HepG2 (cell line): Measurements from ENCODE around the gene TBXA2R. TPM values are rescaled to one million over a fixed set of nuclear protein-coding genes. Genes with fewer than 3 reads are reported as not detected.
A peak's percentile ranks its signal among the peaks of the same experiment; 100 is the strongest.

Experiments used
- ATAC-seq: fragments of 200-7000 bp; cut with Tn5 transposase; 3 replicates; pipeline ENCODE4 v1.9.1; 2020; ENCODE audit warnings: mild to moderate bottlenecking, moderate library complexity
- BruUV-seq: library from RNA; stranded (reverse); fragments of 400-500 nt; replicated peaks from 2 replicates; lab custom pipeline; 2021; lab: Mats Ljungman, UMichigan
- CTCF ChIA-PET: fragments of 300-600 bp; formaldehyde crosslinking; extraction: SDS; loops from one replicate; lab custom pipeline; 2021; ENCODE audit warnings: low total read pairs, inconsistent platforms, low intra/inter-chr PET ratio; lab: Yijun Ruan, JAX
- POLR2A ChIA-PET: fragments of 350-600 bp; sonication (Branson Sonifier 250); formaldehyde crosslinking; loops from one replicate; lab custom pipeline; 2020; ENCODE audit warnings: antibody characterized with exemption, inconsistent platforms; lab: Yijun Ruan, JAX
- DNase-seq: peaks from one replicate; pipeline ENCODE4 v3.0.0-alpha.2; 2015; ENCODE audit warnings: low spot score
- FAIRE-seq: peaks from 3 replicates; lab custom pipeline; 2011; peaks lifted over from hg19 to GRCh38; lab: Jason Lieb, UNC
- H2AFZ ChIP-seq: one replicate; pipeline ENCODE4 v1.6.1; 2011; ENCODE audit warnings: low read length, inconsistent platforms
- H3K27ac ChIP-seq: fragments of 300-600 bp; 3 replicates; pipeline ENCODE4 v1.8.0; 2011; ENCODE audit warnings: mixed run types, mild to moderate bottlenecking, mixed read lengths, low read length, inconsistent platforms; ENCODE audit not compliant: insufficient read depth; ENCODE audit errors: extremely low read length
- H3K27me3 ChIP-seq, 2 experiments: fragments of 200-600 bp in 1 of 2; 2 replicates in 1 of 2; 3 replicates in 1 of 2; pipeline versions ENCODE4 v1.6.0 to v1.8.0; 2011; ENCODE audit warnings: low read length in 2 of 2, mild to moderate bottlenecking in 2 of 2, moderate library complexity in 2 of 2, inconsistent platforms in 1 of 2; ENCODE audit not compliant: insufficient read depth in 2 of 2, control insufficient read depth in 1 of 2
- H3K36me3 ChIP-seq, 2 experiments: fragments of 200-600 bp in 1 of 2; replicated peaks in 1 of 2; 2 replicates in 1 of 2; 3 replicates in 1 of 2; pipeline versions ENCODE4 v1.5.1 to v1.8.0; 2011; ENCODE audit warnings: low read length in 2 of 2, inconsistent platforms in 1 of 2; ENCODE audit not compliant: insufficient read depth in 2 of 2, control insufficient read depth in 1 of 2
- H3K4me1 ChIP-seq: 2 replicates; pipeline ENCODE4 v1.5.1; 2012; ENCODE audit warnings: low read length, inconsistent platforms; ENCODE audit not compliant: insufficient read depth
- H3K4me2 ChIP-seq: 2 replicates; pipeline ENCODE4 v1.6.0; 2011; ENCODE audit warnings: low read depth, low read length, inconsistent platforms
- H3K4me3 ChIP-seq, 3 experiments: fragments of 200-600 bp in 1 of 3; sonication (generic), shearing (Covaris generic) in 1 of 3; replicated peaks in 1 of 3; 2 replicates each; pipeline ENCODE4 v1.5.1; 2011 to 2016; ENCODE audit warnings: low read length in 3 of 3, inconsistent platforms in 2 of 3, low read depth in 2 of 3, mild to moderate bottlenecking in 2 of 3, control low read depth in 1 of 3, mixed read lengths in 1 of 3; ENCODE audit not compliant: insufficient read depth in 1 of 3
- H3K79me2 ChIP-seq: one replicate; pipeline ENCODE4 v1.6.1; 2011; ENCODE audit warnings: low read length, inconsistent platforms; ENCODE audit not compliant: insufficient read depth
- H3K9ac ChIP-seq: 2 replicates; pipeline ENCODE4 v1.6.0; 2011; ENCODE audit warnings: mild to moderate bottlenecking, low read depth, low read length, inconsistent platforms; ENCODE audit not compliant: insufficient read depth
- H3K9me3 ChIP-seq: 2 replicates; pipeline ENCODE4 v1.5.1; 2012; ENCODE audit warnings: mild to moderate bottlenecking, low read length
- H4K20me1 ChIP-seq: 2 replicates; pipeline ENCODE4 v1.6.0; 2011; ENCODE audit warnings: inconsistent platforms, mild to moderate bottlenecking, low read length, moderate library complexity; ENCODE audit not compliant: insufficient read depth
- JUND ChIP-seq: sonication (generic); formaldehyde crosslinking; IDR thresholded peaks from 2 replicates; pipeline ENCODE4 v1.8.0; 2022; ENCODE audit warnings: mild to moderate bottlenecking, missing genetic modification reagents
- MED1 ChIP-seq: sonication (generic); formaldehyde crosslinking; IDR thresholded peaks from 2 replicates; pipeline ENCODE4 v1.4.0; 2020; ENCODE audit warnings: missing genetic modification reagents
- MXD3 ChIP-seq: IDR thresholded peaks from 2 replicates; pipeline ENCODE4 v1.6.1; 2016; ENCODE audit warnings: mild to moderate bottlenecking, missing biosample characterization, missing genetic modification reagents
- MYNN ChIP-seq: sonication (generic); formaldehyde crosslinking; IDR thresholded peaks from 2 replicates; pipeline ENCODE4 v1.4.0; 2020; ENCODE audit warnings: mild to moderate bottlenecking, low read depth, missing genetic modification reagents
- NFRKB ChIP-seq: fragments of 450-650 bp; IDR thresholded peaks from 2 replicates; pipeline ENCODE4 v1.6.1; 2017
- NKX3-1 ChIP-seq: sonication (generic); formaldehyde crosslinking; IDR thresholded peaks from 2 replicates; pipeline ENCODE4 v1.5.0; 2020; ENCODE audit warnings: missing genetic modification reagents
- YEATS2 ChIP-seq: sonication (generic); formaldehyde crosslinking; IDR thresholded peaks from 2 replicates; pipeline ENCODE4 v1.4.0; 2020; ENCODE audit warnings: missing genetic modification reagents, borderline replicate concordance
- ZNF646 ChIP-seq: sonication (generic); formaldehyde crosslinking; IDR thresholded peaks from 2 replicates; pipeline ENCODE4 v1.9.0; 2021; ENCODE audit warnings: mild to moderate bottlenecking, missing genetic modification reagents
- ZNF75D ChIP-seq: sonication (generic); formaldehyde crosslinking; IDR thresholded peaks from 2 replicates; pipeline ENCODE4 v1.8.1; 2023; ENCODE audit warnings: missing genetic modification reagents, mild to moderate bottlenecking, borderline replicate concordance
- WGBS: methylation state at CpG from one replicate; pipeline ENCODE4 v1.1.6; 2017; ENCODE audit warnings: low lambda C conversion rate; 5-methylcytosine and 5-hydroxymethylcytosine counted together
- in situ Hi-C: cut with HindIII; loops from 2 replicates; pipeline ENCODE4 v1.10.0; 2017; ENCODE audit warnings: low pct_unique_long_range_greater_than_20kb; ENCODE audit not compliant: extremely low pct_ligation_motif_present
- intact Hi-C: fragments of 100-400 bp; cut with micrococcal nuclease; formaldehyde crosslinking; loops from one replicate; pipeline ENCODE4 v1.10.0; 2022; ENCODE audit not compliant: unreplicated experiment
- polyA plus RNA-seq, 8 experiments: library from polyadenylated mRNA; depleted of rRNA in 3 of 8; stranded (reverse) in 7 of 8; unstranded in 1 of 8; fragments of >200 nt; fragmentation: Illumina TruSeq in 4 of 8; extraction: Trizol in 4 of 8; gene quantifications; 2 replicates each; pipeline versions ENCODE4 v1.2.1 to v1.2.3, GENCODE V29; 2011 to 2016; ENCODE audit warnings: low read depth in 4 of 8, missing spikeins in 1 of 8, mixed read lengths in 1 of 8; ENCODE audit not compliant: insufficient read depth in 1 of 8
- total RNA-seq, 5 experiments: library from RNA; depleted of rRNA; stranded (reverse); fragments of >200 nt; fragmentation: Illumina TruSeq; extraction: Trizol; gene quantifications; 2 replicates each; pipeline ENCODE4 v1.2.3, GENCODE V29; 2016; ENCODE audit warnings: low read depth in 1 of 5
- TF ChIP-seq, protein P1 (sequence below): sonication (generic); formaldehyde crosslinking; IDR thresholded peaks from 2 replicates; pipeline ENCODE4 v1.5.1; 2020; ENCODE audit warnings: mild to moderate bottlenecking, missing genetic modification reagents

Gene TBXA2R
- total and polyA plus RNA-seq, 2 of the 13 experiments (the other 11 are each of a cell fraction or from before 2014, with no cell fraction given): 0.09 TPM; not detected in 1

DNA sequence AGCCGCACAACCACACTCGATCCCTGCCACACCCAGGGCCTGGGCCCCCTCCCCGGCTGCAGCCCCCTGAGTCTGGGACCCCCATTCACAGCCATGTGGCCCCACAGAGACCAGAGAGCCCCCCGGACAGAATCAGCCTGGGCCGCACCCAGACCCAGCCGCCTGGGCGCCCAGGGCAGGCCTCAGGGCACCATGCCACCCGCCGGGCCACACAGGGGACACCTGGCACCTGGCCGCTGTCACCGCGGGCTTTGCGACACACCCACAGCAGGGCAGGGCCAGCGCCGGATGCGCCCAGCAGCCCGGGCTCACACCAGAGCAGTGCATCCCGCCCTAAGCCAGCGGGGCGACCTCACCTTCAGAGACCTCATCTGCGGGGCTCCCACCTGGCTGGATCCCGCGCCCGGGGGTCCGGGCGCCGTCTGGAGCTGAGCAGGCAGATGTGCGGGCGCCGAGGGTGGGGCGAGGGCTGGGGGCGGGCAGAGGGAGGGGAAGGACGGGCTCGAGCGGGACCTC lies 443 bp downstream of the TBXA2R start (continued):
- TF ChIP-seq, protein P1, sequence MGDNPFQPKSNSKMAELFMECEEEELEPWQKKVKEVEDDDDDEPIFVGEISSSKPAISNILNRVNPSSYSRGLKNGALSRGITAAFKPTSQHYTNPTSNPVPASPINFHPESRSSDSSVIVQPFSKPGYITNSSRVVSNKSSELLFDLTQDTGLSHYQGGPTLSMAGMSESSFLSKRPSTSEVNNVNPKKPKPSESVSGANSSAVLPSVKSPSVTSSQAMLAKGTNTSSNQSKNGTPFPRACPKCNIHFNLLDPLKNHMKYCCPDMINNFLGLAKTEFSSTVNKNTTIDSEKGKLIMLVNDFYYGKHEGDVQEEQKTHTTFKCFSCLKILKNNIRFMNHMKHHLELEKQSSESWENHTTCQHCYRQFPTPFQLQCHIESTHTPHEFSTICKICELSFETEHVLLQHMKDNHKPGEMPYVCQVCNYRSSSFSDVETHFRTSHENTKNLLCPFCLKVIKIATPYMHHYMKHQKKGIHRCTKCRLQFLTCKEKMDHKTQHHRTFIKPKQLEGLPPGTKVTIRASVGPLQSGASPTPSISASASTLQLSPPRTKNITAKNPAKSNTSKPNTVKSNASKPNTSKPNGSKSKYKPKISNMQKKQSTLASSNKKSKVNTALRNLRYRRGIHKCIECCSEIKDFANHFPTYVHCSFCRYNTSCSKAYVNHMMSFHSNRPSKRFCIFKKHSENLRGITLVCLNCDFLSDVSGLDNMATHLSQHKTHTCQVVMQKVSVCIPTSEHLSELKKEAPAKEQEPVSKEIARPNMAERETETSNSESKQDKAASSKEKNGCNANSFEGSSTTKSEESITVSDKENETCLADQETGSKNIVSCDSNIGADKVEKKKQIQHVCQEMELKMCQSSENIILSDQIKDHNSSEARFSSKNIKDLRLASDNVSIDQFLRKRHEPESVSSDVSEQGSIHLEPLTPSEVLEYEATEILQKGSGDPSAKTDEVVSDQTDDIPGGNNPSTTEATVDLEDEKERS (CRISPR knock-in tag): no peak

DNA sequence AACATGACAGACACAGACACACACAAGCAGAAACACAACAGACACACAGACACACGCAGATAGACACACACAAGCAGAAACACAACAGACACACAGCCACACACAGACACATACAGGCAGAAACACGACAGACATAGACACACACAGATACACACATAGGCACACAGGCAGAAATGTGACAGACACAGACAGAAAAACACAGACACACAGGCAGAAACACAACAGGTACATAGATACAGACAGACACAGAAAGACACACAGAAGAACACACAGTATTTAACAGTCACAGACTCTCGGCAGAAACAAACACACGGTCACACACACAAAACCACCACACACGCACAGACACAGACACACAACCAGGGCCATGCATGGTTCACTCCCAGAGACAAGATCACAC lies 905 bp downstream of the TBXA2R start:
- no TSS peak for BruUV-seq
- no peaks in the 10 kb centered on the region for H4K20me1 ChIP-seq
- no peaks in the 10 kb centered on the region for H3K36me3 ChIP-seq
- ChIA-PET CTCF (no interaction called here), POLR2A (no interaction called here)
- DNase-seq: no peak
- H3K4me3 ChIP-seq: peak overlapping the region in 1 of 3 experiments; percentile 59; a peak in 1 of 6 replicates
- no peak overlapping the region for H3K9ac ChIP-seq
- no peak overlapping the region for H3K27ac ChIP-seq
- WGBS: 57% methylated on average over 5 of the region's 5 CpGs
- no peaks in the 10 kb centered on the region for H3K9me3 ChIP-seq
- H3K79me2 ChIP-seq: no peaks in the 10 kb centered on the region
- no peak for ATAC-seq
- peaks cover 0 to 29% of the 10 kb centered on the region in 2 experiments; a peak in 2 of 5 replicates for H3K27me3 ChIP-seq
- peak overlapping the region; percentile 77; the same call in 1 of the 2 replicates for H3K4me2 ChIP-seq
- H2AFZ ChIP-seq: no peak overlapping the region
- peaks cover 48% of the 10 kb centered on the region for H3K4me1 ChIP-seq
- FAIRE-seq: peak; percentile 26
- intact Hi-C loops (no loop called here), in situ Hi-C loops (no loop called here)
- TF ChIP-seq NKX3-1: no peak
- TF ChIP-seq MYNN: no peak
- TF ChIP-seq YEATS2 (CRISPR knock-in tag): no peak
- TF ChIP-seq ZNF75D (CRISPR knock-in tag): no peak
- no peak for TF ChIP-seq MXD3
- TF ChIP-seq JUND (CRISPR knock-in tag): no peak
- peak; percentile 61; the same call in 1 of the 2 replicates for TF ChIP-seq ZNF646 (CRISPR knock-in tag)
- TF ChIP-seq NFRKB: 0 out of 2 replicates have a peak, but pooled peaks have one; percentile 26
- TF ChIP-seq MED1: no peak
